Left renal pelvis (tissue), 4 donors: ENCODE results near the gene TNFRSF4. TPM values are rescaled to one million over a fixed set of nuclear protein-coding genes. Genes with fewer than 3 reads are reported as not detected.

ENCODE experiments used
- polyA plus RNA-seq, 4 donors: library from polyadenylated mRNA; unstranded; fragments of 120-200 nt; gene quantifications; one replicate each; pipeline ENCODE4 v1.2.1, GENCODE V29; 2013; ENCODE audit not compliant: insufficient read length in 4 of 4

TNFRSF4 gene
- polyA plus RNA-seq, 4 donors = 1.5 to 2.7 (median 1.8) TPM

Other genes with a start within 250 kb of the TNFRSF4 start
- gene PLEKHN1, start 247.7 kb downstream of the TNFRSF4 start, polyA plus RNA-seq = under 1 TPM in 3 of 4 donors, not detected in 1; 0.14 to 0.90 (median 0.43) TPM
- gene PERM1, start 232.1 kb downstream of the TNFRSF4 start, polyA plus RNA-seq = under 1 TPM in 3 of 4 donors, not detected in 1; 0.23 to 0.43 (median 0.32) TPM
- 10 to 100 TPM in 3 of 4 donors, 1 to 10 TPM in 1; 5.5 to 38.1 (median 17.4) TPM for gene HES4, start 214.1 kb downstream of the TNFRSF4 start, polyA plus RNA-seq
- gene ISG15, start 200.7 kb downstream of the TNFRSF4 start, polyA plus RNA-seq = 10 to 100 TPM in 3 of 4 donors, 1 to 10 TPM in 1; 9.6 to 17.1 (median 13.6) TPM
- gene AGRN, start 194.0 kb downstream of the TNFRSF4 start, polyA plus RNA-seq = 100 to 1,000 TPM in 3 of 4 donors, 10 to 100 TPM in 1; 60.6 to 306 (median 204) TPM
- gene RNF223, start 139.8 kb downstream of the TNFRSF4 start, polyA plus RNA-seq = under 1 TPM in 3 of 4 donors, not detected in 1; 0.23 to 0.85 (median 0.70) TPM
- gene C1orf159, start 98.1 kb downstream of the TNFRSF4 start, polyA plus RNA-seq = 10 to 100 TPM in 1 of 4 donors, 1 to 10 TPM in 3; 7.0 to 19.3 (median 7.2) TPM
- gene TTLL10, start 40.3 kb downstream of the TNFRSF4 start, polyA plus RNA-seq = under 1 TPM in 3 of 4 donors, not detected in 1; 0.43 to 0.86 (median 0.79) TPM
- gene TNFRSF18, start 7.6 kb downstream of the TNFRSF4 start, polyA plus RNA-seq = under 1 TPM; 0.26 to 0.72 (median 0.51) TPM
- 100 to 1,000 TPM; 120 to 139 (median 128) TPM for gene SDF4, start 17.8 kb upstream of the TNFRSF4 start, polyA plus RNA-seq
- gene B3GALT6, start 18.1 kb upstream of the TNFRSF4 start, polyA plus RNA-seq = 10 to 100 TPM; 15.8 to 22.2 (median 20.6) TPM
- gene C1QTNF12, start 32.6 kb upstream of the TNFRSF4 start, polyA plus RNA-seq = 10 to 100 TPM in 1 of 4 donors, 1 to 10 TPM in 3; 4.1 to 17.4 (median 8.5) TPM
- gene UBE2J2, start 59.7 kb upstream of the TNFRSF4 start, polyA plus RNA-seq = 10 to 100 TPM; 43.8 to 68.3 (median 49.3) TPM
- gene SCNN1D, start 66.3 kb upstream of the TNFRSF4 start, polyA plus RNA-seq = 1 to 10 TPM; 2.3 to 9.0 (median 6.5) TPM
- gene ACAP3, start 93.8 kb upstream of the TNFRSF4 start, polyA plus RNA-seq = 10 to 100 TPM; 18.3 to 44.1 (median 34.0) TPM
- gene PUSL1, start 94.4 kb upstream of the TNFRSF4 start, polyA plus RNA-seq = 10 to 100 TPM in 1 of 4 donors, 1 to 10 TPM in 3; 5.5 to 12.2 (median 6.0) TPM
- gene INTS11, start 110.5 kb upstream of the TNFRSF4 start, polyA plus RNA-seq = 100 to 1,000 TPM in 3 of 4 donors, 10 to 100 TPM in 1; 93.1 to 177 (median 108) TPM
- 10 to 100 TPM; 10.3 to 19.5 (median 13.2) TPM for gene CPTP, start 110.6 kb upstream of the TNFRSF4 start, polyA plus RNA-seq
- gene TAS1R3, start 117.1 kb upstream of the TNFRSF4 start, polyA plus RNA-seq = under 1 TPM; 0.24 to 0.45 (median 0.37) TPM
- gene DVL1, start 135.3 kb upstream of the TNFRSF4 start, polyA plus RNA-seq = 10 to 100 TPM; 25.8 to 45.4 (median 26.1) TPM
- gene MXRA8, start 144.4 kb upstream of the TNFRSF4 start, polyA plus RNA-seq = 100 to 1,000 TPM; 133 to 208 (median 158) TPM
- gene AURKAIP1, start 161.1 kb upstream of the TNFRSF4 start, polyA plus RNA-seq = 10 to 100 TPM; 44.3 to 95.3 (median 56.8) TPM
- 100 to 1,000 TPM; 205 to 377 (median 227) TPM for gene CCNL2, start 185.2 kb upstream of the TNFRSF4 start, polyA plus RNA-seq
- gene MRPL20, start 193.1 kb upstream of the TNFRSF4 start, polyA plus RNA-seq = 100 to 1,000 TPM in 3 of 4 donors, 10 to 100 TPM in 1; 89.3 to 155 (median 113) TPM
- gene ANKRD65, start 207.1 kb upstream of the TNFRSF4 start, polyA plus RNA-seq = 10 to 100 TPM in 1 of 4 donors, 1 to 10 TPM in 3; 1.6 to 23.4 (median 9.1) TPM
- gene VWA1, start 221.5 kb upstream of the TNFRSF4 start, polyA plus RNA-seq = 10 to 100 TPM; 20.7 to 79.4 (median 48.5) TPM
- gene ATAD3C, start 235.5 kb upstream of the TNFRSF4 start, polyA plus RNA-seq = 1 to 10 TPM in 3 of 4 donors, under 1 TPM in 1; 0.41 to 4.7 (median 1.9) TPM